SH-SY5Y (cell line): ENCODE data around the gene GAK.

Source experiments
- GATA2 ChIP-seq: IDR thresholded peaks from 2 replicates; pipeline ENCODE4 v1.6.1; 2011; ENCODE audit warnings: mild to moderate bottlenecking, low read depth, low read length
- GATA3 ChIP-seq: IDR thresholded peaks from 2 replicates; pipeline ENCODE4 v1.6.1; 2011; ENCODE audit warnings: low read depth, mild to moderate bottlenecking, low read length, moderate library complexity

GRCh38 chr4:883377-884095, 48.6 kb downstream of the GAK start:
- TF ChIP-seq GATA3: no peak
- no peak for TF ChIP-seq GATA2
